GM15510 (cell line): ENCODE results near the gene PAX5.
A peak's percentile ranks its signal among the peaks of the same experiment; 100 is the strongest.

ENCODE experiments used
- POLR2A ChIP-seq: IDR thresholded peaks from 3 replicates; pipeline ENCODE4 v1.6.1; 2011; ENCODE audit warnings: borderline replicate concordance; ENCODE audit not compliant: insufficient read length; ENCODE audit errors: extremely low read depth

The PAX5 gene

DNA sequence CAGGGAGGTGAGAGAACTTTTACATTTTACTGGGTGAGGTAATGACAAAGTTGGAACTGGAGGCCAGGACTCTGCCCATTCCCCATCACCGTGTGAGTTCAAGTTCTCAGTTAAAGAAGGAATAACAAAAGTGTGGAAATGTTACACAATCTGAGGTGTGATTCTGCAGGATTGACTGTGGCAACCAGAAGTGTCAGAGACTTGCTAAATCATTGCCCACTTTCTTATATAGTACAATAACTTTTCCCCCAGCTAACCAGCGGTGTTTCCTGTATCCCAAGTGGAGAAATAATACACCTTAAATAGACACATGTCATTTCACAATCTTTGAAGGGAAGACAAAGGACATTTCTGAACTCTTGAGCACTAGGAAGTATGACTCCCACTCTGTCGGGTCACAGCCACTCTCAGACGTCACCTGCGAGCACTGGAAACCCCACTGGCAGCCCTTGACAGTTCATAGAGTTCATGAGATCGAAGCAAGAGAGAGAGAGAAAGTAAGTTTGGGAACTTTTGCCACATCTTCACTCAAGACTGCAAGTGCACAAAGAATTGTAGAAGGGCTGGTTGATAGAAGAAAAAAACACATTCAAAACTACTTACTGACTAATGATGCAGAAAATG lies 28.4 kb downstream of the PAX5 start:
- TF ChIP-seq POLR2A, result no peak

DNA sequence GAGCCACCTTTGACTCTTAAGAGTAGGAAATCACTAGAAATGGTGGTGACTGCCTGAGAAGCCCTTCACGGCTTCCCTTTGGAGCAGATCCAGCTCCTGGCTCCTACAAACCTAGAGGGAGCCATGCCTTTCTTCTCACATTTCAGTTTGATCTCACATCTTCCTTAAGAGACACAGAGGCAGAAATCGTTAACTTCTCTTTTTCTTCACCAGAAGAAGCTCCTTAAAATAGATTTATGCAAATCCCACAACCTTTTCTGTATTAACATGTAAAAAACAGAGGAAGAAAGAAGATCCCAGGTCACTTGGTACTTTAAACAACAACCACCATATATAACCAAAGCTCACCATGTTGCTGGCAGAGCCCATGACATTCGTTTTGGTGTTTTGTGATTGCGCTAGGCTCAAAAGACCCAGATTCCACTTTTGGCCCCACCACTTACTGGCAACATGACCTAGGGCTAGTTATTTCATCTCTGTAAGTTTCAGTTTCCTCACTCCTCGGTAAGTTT lies 29.6 kb downstream of the PAX5 start:
- peak; percentile 40 for TF ChIP-seq POLR2A

DNA sequence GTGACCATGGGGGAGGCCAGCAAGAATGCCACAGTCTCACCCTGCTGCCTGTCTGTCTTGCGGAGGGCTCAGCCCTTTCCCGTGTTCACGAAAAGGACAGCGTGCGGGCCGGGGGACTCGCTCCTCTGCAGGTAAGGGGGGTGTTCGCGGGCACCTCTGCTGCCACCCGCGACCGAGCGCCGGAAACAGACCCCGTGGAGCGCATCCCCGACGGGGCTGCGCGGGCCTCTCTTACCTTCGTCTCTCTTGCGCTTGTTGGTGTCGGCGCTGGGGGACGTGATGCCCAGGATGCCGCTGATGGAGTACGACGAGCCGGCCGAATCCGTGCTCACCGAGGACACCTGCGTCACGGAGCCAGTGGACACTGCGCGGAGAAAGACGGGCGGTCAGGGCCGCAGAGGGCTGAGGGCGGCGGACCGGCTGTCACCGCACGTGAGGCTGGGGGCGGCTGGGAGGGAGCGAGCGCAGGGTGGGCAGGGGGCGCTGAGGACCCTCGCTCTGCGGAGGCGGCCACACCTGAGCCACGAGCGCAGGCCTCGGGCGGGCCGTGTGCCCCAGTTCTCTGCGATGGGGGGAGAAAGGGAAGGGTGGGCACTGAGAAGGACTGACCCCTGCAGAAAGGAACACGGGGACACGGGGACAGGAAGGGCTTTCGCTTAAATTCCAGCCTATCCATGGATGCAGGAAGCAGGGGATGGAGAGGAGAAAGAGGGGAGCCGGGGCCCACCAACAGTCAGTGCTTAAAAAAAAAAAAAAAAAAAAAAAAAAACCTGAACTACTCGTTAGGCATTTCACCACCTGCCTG lies 31.5 kb downstream of the PAX5 start:
- TF ChIP-seq POLR2A, result no peak

DNA sequence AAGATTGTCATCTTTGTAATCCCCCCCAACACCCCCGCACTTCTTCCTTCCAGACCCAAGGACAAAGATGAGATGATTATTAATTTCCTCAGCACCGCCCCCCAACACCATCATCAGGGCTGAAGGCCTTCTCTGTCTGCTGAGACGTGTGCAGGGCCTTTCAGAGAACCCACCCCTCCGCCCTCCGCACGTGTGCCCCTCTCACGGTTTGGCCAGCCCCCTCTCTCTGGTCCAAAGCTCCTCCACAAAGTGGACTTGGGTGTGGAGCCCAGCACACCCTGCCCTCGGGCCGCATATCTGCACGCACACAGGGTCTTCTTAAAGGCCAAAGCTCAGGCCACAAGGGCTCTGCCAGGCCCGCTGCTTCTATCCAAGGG lies 32.0 kb downstream of the PAX5 start:
- TF ChIP-seq POLR2A, result no peak

DNA sequence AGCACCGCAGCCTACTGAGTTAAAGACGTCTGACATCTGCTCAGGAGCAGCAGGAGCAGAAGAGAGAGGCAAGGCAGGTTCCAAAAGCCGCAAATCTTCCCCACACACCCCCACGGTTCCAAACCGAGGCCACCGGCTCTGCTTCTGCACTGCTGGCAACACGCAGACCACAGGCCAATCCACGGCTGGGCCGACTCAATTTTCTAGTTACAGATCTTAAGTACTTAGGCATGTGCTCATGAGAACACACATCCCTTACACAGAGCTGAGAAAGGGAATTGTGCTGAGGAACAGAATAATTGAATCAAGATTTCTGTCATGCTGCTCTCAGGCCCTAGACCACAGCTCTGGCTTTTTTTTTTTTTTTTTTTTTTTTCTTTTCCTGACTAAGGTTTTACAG lies 32.6 kb downstream of the PAX5 start:
- no peak for TF ChIP-seq POLR2A

GRCh38 chr9:36999728-37000333 lies 34.2 kb downstream of the PAX5 start:
- TF ChIP-seq POLR2A, result no peak

DNA sequence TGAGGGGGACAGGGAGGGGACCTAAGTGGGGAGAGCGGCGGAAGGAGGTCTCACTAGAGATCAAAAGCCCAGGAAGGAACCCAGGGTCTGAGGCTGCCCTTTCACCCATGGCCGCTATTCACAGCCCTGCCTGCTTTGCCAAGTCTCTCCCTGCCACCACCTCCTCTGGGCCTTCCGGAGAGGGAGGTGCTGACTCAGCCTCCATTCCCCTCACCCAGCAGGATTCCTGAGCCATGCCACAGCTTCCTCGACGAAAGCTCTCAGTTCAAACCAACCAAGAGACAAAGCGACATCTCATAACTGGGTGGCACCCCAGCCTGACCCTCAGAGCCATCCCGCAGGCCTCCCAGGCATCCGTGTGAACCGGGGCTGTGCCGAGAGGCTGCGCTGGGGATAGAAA lies 36.7 kb downstream of the PAX5 start:
- no peak for TF ChIP-seq POLR2A

- no peak for TF ChIP-seq POLR2A
Measured at GRCh38 chr9:36996706-36997086, 37.4 kb downstream of the PAX5 start.

GRCh38 chr9:36995927-36996705 lies 38.0 kb downstream of the PAX5 start:
- peak; percentile 37 for TF ChIP-seq POLR2A

- TF ChIP-seq POLR2A, result peak; percentile 50
Measured at GRCh38 chr9:36993933-36994764, 39.9 kb downstream of the PAX5 start.

DNA sequence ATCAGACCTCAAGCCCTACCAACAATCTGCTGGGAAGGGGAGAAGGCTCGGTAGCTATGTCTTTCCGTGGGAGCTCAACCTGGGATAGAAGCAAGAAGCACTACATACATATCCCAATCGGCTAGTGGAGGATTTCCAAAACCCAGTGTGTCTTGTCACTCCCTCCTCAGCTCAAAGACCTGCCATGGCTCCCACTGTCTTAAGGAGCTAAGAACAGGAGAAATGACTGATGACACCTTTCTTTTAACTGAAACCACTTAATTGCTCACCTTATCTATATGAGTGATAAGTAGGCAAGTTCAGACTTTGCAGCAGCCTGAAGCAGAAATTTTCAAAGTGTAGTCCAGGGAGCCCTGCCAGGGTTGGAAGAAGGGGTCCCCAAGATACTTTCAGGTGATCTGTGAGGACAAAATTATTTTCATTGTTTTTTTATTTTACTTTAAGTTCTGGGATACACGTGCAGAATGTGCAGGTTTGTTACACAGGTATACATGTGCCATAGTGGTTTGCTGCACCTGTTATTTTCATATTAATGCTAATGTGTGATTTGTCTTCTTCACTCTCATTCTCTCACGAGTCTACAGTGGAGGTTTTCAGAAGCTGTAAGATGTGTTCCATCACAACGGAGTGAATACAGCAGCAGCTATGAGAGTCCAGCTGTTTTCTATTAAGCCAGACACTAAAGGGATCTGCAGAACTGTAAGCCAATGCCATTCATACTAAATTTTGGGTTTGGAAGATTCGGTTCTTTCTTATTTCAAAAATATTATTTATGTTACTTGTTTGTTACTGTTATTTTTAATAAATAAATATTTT lies 41.4 kb downstream of the PAX5 start:
- no peak for TF ChIP-seq POLR2A

- peak; percentile 6 for TF ChIP-seq POLR2A
Measured at GRCh38 chr9:36991516-36992134, 42.4 kb downstream of the PAX5 start.

DNA sequence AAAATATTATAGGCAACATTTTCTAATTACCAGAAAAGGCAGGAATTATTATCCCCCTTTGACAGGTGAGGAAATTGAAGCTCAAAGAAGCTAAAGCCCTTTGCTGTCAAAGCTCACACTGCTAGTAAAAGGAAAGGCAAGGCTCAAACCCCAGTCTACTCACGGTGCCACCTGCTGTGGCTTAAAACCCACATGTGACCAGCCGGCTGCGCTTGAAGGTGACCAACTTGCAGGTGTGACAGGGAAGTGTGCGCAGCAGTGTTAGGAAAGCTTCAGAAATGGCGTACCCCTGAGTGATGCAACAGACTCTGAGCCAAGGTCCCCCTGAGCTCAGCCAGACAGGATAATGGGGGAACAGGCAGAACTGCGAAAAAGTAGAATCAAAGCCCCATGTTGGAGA lies 45.2 kb downstream of the PAX5 start:
- no peak for TF ChIP-seq POLR2A
